SKM-1 treated with dmso at 0.1 percent for 144 hours (cell line): ENCODE measurements around the gene RAB30.

Experiments
- DNase-seq: peaks from one replicate; lab custom pipeline; 2025; ENCODE audit not compliant: unreplicated experiment; lab: John Stamatoyannopoulos, UW

Gene RAB30

GRCh38 chr11:83071567-83072349, at the start of gene RAB30:
TSS of gene RAB30 (minus strand) at chr11:83071897. CDS start at chr11:82997316, 74,581 bp downstream.
- DNase-seq = peak; percentile 99

- no peak for DNase-seq
Measured at GRCh38 chr11:83120327-83120726, 48.6 kb upstream of the RAB30 start.

GRCh38 chr11:83119216-83119615, 47.5 kb upstream of the RAB30 start:
- no peak for DNase-seq

GRCh38 chr11:83118814-83119213, 47.1 kb upstream of the RAB30 start:
- no peak for DNase-seq

- no peak for DNase-seq
Measured at GRCh38 chr11:83116015-83116641, 44.4 kb upstream of the RAB30 start.

GRCh38 chr11:83115551-83115950, 43.9 kb upstream of the RAB30 start:
- no peak for DNase-seq

- DNase-seq = no peak
Measured at GRCh38 chr11:83115026-83115425, 43.3 kb upstream of the RAB30 start.

- DNase-seq = no peak
Measured at GRCh38 chr11:83112886-83113285, 41.2 kb upstream of the RAB30 start.

GRCh38 chr11:83105168-83105567, 33.5 kb upstream of the RAB30 start:
- DNase-seq = no peak

- no peak for DNase-seq
Measured at GRCh38 chr11:83102834-83103233, 31.1 kb upstream of the RAB30 start.

GRCh38 chr11:83097429-83098075, 25.9 kb upstream of the RAB30 start:
- DNase-seq = no peak

GRCh38 chr11:83093634-83094033, 21.9 kb upstream of the RAB30 start:
- no peak for DNase-seq

- no peak for DNase-seq
Measured at GRCh38 chr11:83092488-83093384, 21.0 kb upstream of the RAB30 start.

- no peak for DNase-seq
Measured at GRCh38 chr11:83088965-83089364, 17.3 kb upstream of the RAB30 start.

- no peak for DNase-seq
Measured at GRCh38 chr11:83087035-83087434, 15.3 kb upstream of the RAB30 start.

GRCh38 chr11:83079820-83080219, 8.1 kb upstream of the RAB30 start:
- no peak for DNase-seq

- DNase-seq = no peak
Measured at GRCh38 chr11:83078269-83078668, 6.6 kb upstream of the RAB30 start.

GRCh38 chr11:83073884-83074283, 2.2 kb upstream of the RAB30 start:
- no peak for DNase-seq

GRCh38 chr11:83073258-83073657, 1.6 kb upstream of the RAB30 start:
- DNase-seq = no peak

- no peak for DNase-seq
Measured at GRCh38 chr11:83072350-83073242, 899 bp upstream of the RAB30 start.
